Parathyroid adenoma (tissue), 2 donors: Measurements from ENCODE around the gene ADAMTS19.
"Not testable (repeated sequence)": the region's sequence is repeated elsewhere in the genome, so short reads cannot be mapped to it uniquely, and the experiment has no call there.

ENCODE experiments used
- H2AFZ ChIP-seq: fragments of 300-600 bp; sonication (generic); one replicate; pipeline ENCODE4 v1.7.0; 2017; ENCODE audit warnings: antibody characterized with exemption, mild to moderate bottlenecking
- H3K27ac ChIP-seq: fragments of 300-600 bp; sonication (generic); one replicate; pipeline ENCODE4 v1.7.0; 2017
- H3K27me3 ChIP-seq: fragments of 300-600 bp; sonication (generic); one replicate; pipeline ENCODE4 v1.7.0; 2017; ENCODE audit warnings: low read length; ENCODE audit not compliant: control insufficient read depth, insufficient read depth
- H3K36me3 ChIP-seq: fragments of 300-600 bp; sonication (generic); one replicate; pipeline ENCODE4 v1.7.0; 2017; ENCODE audit warnings: low read length; ENCODE audit not compliant: control insufficient read depth, insufficient read depth
- H3K4me1 ChIP-seq: fragments of 300-600 bp; sonication (generic); one replicate; pipeline ENCODE4 v1.7.0; 2017; ENCODE audit warnings: control low read depth
- H3K4me2 ChIP-seq: fragments of 300-600 bp; sonication (generic); one replicate; pipeline ENCODE4 v1.7.0; 2017; ENCODE audit warnings: low read length
- H3K4me3 ChIP-seq: fragments of 300-600 bp; sonication (generic); one replicate; pipeline ENCODE4 v1.7.0; 2017; ENCODE audit warnings: low read depth, low read length
- H3K79me2 ChIP-seq: fragments of 300-600 bp; sonication (generic); one replicate; pipeline ENCODE4 v1.7.0; 2017; ENCODE audit warnings: control low read depth
- H3K9ac ChIP-seq: fragments of 300-600 bp; sonication (generic); one replicate; pipeline ENCODE4 v1.7.0; 2017; ENCODE audit warnings: mild to moderate bottlenecking
- H3K9me3 ChIP-seq: fragments of 300-600 bp; sonication (generic); one replicate; pipeline ENCODE4 v1.7.0; 2017; ENCODE audit warnings: low read length; ENCODE audit not compliant: control insufficient read depth
- TF ChIP-seq, protein P1 (sequence below): fragments of 300-600 bp; sonication (generic); IDR thresholded peaks from one replicate; pipeline ENCODE4 v1.7.0; 2017; ENCODE audit warnings: antibody characterized with exemption, mild to moderate bottlenecking
- donor health status: primary hyperparathyroidism.

ADAMTS19 gene

DNA sequence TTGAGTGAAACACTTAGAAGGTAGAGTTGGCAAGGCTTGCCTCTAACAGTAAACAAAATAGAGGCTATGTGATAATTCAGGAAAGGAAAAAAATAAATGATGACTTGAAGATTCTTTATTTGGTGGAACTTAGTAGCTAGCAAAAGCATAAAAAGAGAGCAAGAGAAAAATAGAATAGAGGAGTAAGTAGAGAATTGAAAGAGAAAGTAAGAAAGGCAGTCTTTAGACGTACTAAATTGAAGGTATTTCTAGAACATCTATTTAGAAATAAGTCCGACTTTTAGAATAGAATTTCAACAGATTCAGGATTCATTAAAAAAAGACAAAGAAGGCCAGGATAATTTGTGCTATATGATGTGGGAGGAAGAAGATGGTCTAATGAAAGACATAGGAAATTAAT lies 159.7 kb downstream of the ADAMTS19 start:
- no peak overlapping the region for H3K27ac ChIP-seq
- no peaks in the 10 kb centered on the region for H3K4me1 ChIP-seq
- no peaks in the 10 kb centered on the region for H3K36me3 ChIP-seq
- no peaks in the 10 kb centered on the region for H3K79me2 ChIP-seq
- TF ChIP-seq, protein P1, sequence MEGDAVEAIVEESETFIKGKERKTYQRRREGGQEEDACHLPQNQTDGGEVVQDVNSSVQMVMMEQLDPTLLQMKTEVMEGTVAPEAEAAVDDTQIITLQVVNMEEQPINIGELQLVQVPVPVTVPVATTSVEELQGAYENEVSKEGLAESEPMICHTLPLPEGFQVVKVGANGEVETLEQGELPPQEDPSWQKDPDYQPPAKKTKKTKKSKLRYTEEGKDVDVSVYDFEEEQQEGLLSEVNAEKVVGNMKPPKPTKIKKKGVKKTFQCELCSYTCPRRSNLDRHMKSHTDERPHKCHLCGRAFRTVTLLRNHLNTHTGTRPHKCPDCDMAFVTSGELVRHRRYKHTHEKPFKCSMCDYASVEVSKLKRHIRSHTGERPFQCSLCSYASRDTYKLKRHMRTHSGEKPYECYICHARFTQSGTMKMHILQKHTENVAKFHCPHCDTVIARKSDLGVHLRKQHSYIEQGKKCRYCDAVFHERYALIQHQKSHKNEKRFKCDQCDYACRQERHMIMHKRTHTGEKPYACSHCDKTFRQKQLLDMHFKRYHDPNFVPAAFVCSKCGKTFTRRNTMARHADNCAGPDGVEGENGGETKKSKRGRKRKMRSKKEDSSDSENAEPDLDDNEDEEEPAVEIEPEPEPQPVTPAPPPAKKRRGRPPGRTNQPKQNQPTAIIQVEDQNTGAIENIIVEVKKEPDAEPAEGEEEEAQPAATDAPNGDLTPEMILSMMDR: no peak
- H3K4me3 ChIP-seq: no peak overlapping the region
- no peak overlapping the region for H2AFZ ChIP-seq
- H3K9me3 ChIP-seq: no peaks in the 10 kb centered on the region
- no peak overlapping the region for H3K4me2 ChIP-seq
- H3K9ac ChIP-seq: no peak overlapping the region
- no peaks in the 10 kb centered on the region for H3K27me3 ChIP-seq

DNA sequence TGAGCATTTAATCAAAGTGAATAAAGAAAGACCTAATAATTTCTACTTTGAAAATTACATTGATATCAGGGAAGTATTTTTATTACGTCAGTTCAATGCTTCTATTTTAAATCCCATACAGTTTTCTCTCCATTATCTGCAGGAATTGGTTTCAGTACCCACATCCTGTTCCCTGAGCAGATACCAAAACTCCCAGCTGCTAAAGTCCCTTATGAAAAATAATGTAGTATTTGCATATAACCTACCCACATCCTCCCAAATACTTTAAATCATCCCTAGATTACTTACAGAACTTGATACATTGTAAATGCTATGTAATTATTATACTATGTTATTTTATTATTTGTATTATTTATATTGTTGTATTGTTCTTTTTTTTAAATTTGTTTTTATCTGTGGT lies 162.4 kb downstream of the ADAMTS19 start:
- Histone ChIP-seq H3K79me2 (no peaks in the 10 kb centered on the region), H3K4me3 (no peak overlapping the region), H2AFZ (no peak overlapping the region), H3K9ac (no peak overlapping the region), H3K9me3 (no peaks in the 10 kb centered on the region), H3K36me3 (no peaks in the 10 kb centered on the region), H3K27ac (no peak overlapping the region), H3K4me2 (no peak overlapping the region), H3K27me3 (no peaks in the 10 kb centered on the region), H3K4me1 (no peaks in the 10 kb centered on the region)
- TF ChIP-seq, protein P1: no peak

DNA sequence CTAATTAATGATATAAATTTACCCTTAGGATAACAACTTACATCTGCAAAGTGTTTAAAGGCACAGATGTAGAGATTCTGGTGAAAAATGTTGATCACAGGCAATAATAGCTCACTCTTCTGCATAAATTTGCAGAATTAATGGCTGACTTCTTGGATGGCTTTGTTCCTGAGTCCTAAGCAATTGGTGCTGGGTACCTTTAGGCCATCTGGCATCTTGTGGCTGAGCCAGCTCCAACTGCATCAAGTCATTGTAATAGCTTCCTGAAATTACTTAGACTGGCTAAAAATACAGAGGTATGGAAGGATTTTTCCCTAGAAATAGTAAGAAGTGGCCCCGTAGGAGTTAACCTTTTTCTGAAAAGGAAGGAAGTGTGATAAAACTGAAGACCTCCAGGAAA lies 169.5 kb downstream of the ADAMTS19 start:
- no peaks in the 10 kb centered on the region for H3K9me3 ChIP-seq
- no peaks in the 10 kb centered on the region for H3K27me3 ChIP-seq
- H3K79me2 ChIP-seq: no peaks in the 10 kb centered on the region
- no peaks in the 10 kb centered on the region for H3K4me1 ChIP-seq
- no peak overlapping the region for H3K4me2 ChIP-seq
- no peak overlapping the region for H3K27ac ChIP-seq
- H3K9ac ChIP-seq: no peak overlapping the region
- no peak overlapping the region for H3K4me3 ChIP-seq
- H2AFZ ChIP-seq: no peak overlapping the region
- TF ChIP-seq, protein P1: no peak
- no peaks in the 10 kb centered on the region for H3K36me3 ChIP-seq

DNA sequence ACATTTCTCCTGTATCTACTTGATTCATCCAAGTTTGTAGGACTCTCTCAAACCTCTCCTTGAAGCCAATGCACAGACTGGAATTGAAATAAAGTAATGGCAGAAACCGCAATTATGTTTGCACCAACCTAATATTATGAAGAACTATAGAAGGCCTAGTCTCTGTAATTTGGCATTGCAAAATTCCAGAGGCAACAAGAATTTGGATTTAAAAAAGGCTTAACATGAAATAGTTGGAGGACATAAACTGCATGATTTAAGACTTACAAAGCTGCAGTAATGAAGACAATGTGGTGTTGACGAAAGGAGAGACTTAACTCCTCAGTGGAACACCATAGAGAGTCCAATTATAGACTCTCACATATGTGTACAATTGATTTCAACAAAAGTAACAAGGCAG lies 170.0 kb downstream of the ADAMTS19 start:
- H3K4me2 ChIP-seq: no peak overlapping the region
- H3K27ac ChIP-seq: no peak overlapping the region
- no peak overlapping the region for H3K4me3 ChIP-seq
- H3K4me1 ChIP-seq: no peaks in the 10 kb centered on the region
- H3K9ac ChIP-seq: no peak overlapping the region
- no peaks in the 10 kb centered on the region for H3K79me2 ChIP-seq
- TF ChIP-seq, protein P1: no peak
- H2AFZ ChIP-seq: no peak overlapping the region
- H3K27me3 ChIP-seq: no peaks in the 10 kb centered on the region
- no peaks in the 10 kb centered on the region for H3K36me3 ChIP-seq
- no peaks in the 10 kb centered on the region for H3K9me3 ChIP-seq

DNA sequence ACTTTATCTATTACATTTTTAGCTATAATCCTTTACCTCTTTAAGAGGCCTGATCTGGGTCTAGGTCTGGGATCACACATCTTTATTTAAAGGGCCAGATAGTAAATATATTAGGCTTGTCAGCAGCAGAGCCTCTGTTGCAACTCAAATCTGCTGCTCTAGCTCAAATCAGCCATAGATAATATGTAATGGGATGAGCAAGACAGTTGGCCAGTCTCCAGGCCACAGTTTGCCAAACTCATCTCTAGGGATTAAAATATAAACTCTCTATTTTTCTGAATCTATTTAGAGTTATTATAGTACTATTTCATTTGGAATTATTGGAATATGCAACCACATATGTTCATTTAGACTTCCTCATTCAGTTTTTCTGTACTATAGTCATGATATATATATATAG lies 171.9 kb downstream of the ADAMTS19 start:
- Histone ChIP-seq H3K4me1 (no peaks in the 10 kb centered on the region), H3K27me3 (no peaks in the 10 kb centered on the region), H3K36me3 (no peaks in the 10 kb centered on the region), H3K9ac (no peak overlapping the region), H2AFZ (no peak overlapping the region), H3K27ac (no peak overlapping the region), H3K9me3 (no peaks in the 10 kb centered on the region), H3K79me2 (no peaks in the 10 kb centered on the region), H3K4me3 (no peak overlapping the region), H3K4me2 (no peak overlapping the region)
- TF ChIP-seq, protein P1: no peak

DNA sequence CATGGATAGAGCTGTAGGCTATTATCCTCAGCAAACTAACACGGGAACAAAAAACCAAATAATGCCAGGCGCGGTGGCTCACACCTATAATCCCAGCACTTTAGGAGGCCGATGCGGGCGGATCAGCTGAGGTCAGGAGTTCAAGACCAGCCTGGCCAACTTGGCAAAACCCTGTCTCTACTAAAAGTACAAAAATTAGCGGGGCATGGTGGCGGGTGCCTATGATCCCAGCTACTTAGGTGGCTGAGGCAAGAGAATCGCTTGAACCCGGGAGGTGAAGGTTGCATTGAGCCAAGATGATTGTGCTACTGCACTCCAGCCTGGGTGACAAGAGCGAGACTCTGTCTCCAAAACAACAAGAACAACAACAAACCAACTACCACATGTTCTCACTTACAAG lies 177.4 kb downstream of the ADAMTS19 start:
- not testable (repeated sequence) for H3K4me2 ChIP-seq, H3K4me3 ChIP-seq, H3K4me1 ChIP-seq, H3K9me3 ChIP-seq, H3K79me2 ChIP-seq, H3K9ac ChIP-seq, H3K27ac ChIP-seq, H3K36me3 ChIP-seq, H2AFZ ChIP-seq, H3K27me3 ChIP-seq
